Measurements from ENCODE around the gene CACNA1E.

DNA sequence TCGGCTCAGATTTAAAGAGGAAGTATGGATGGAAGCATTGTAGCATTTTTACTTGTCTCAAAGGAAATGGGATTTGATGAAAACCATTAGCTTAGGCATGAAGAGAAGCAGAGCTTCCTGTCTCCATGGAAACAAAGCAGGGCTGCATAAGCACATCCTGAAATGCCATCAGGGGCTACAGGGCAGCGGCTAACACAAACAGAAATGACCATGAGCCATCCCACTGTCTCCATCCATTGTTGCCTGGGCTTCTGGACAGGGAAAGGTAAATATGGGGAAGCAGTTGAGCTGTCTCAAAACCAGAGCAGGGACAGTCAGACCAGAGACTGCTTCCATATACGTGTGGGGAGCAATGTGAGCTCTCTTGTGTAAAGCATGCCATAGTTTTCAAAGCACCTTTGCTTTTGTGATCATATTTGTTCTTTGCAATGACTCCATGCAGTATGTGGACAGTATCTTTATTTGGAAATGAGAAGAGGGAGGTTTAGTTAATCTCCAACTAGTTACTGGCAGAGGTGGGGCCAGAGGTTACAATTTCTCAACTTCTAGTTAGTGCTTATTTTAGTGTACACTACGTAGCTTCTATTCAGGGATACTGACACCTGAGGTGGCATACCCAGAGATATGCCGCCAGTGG is 176.1 kb downstream of the CACNA1E start:
- TF ChIP-seq, protein P1, sequence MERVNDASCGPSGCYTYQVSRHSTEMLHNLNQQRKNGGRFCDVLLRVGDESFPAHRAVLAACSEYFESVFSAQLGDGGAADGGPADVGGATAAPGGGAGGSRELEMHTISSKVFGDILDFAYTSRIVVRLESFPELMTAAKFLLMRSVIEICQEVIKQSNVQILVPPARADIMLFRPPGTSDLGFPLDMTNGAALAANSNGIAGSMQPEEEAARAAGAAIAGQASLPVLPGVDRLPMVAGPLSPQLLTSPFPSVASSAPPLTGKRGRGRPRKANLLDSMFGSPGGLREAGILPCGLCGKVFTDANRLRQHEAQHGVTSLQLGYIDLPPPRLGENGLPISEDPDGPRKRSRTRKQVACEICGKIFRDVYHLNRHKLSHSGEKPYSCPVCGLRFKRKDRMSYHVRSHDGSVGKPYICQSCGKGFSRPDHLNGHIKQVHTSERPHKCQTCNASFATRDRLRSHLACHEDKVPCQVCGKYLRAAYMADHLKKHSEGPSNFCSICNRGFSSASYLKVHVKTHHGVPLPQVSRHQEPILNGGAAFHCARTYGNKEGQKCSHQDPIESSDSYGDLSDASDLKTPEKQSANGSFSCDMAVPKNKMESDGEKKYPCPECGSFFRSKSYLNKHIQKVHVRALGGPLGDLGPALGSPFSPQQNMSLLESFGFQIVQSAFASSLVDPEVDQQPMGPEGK (CRISPR knock-in tag; IDR thresholded peaks at IDR 0.05; ENCODE audit: borderline replicate concordance) = no peak
- no peak for TF ChIP-seq ESRRG (CRISPR knock-in tag; IDR thresholded peaks at IDR 0.05)
- TF ChIP-seq GLIS3 (CRISPR knock-in tag; IDR thresholded peaks at IDR 0.05) = no peak
- no peak for TF ChIP-seq ISL1 (CRISPR knock-in tag; IDR thresholded peaks at IDR 0.05)
- TF ChIP-seq ZFP3 (CRISPR knock-in tag; IDR thresholded peaks at IDR 0.05) = no peak
- no peak for TF ChIP-seq PPARA (CRISPR knock-in tag; IDR thresholded peaks at IDR 0.05; ENCODE audit: borderline replicate concordance)
- TF ChIP-seq TCF4 (CRISPR knock-in tag; IDR thresholded peaks at IDR 0.05; ENCODE audit: borderline replicate concordance) = no peak
- no peak for TF ChIP-seq ZNF70 (CRISPR knock-in tag; IDR thresholded peaks at IDR 0.05)

Measured in SK-N-SH treated with all-trans-retinoic acid at 6 μM for 48 hours (cell line).